Left lobe of liver (tissue), 2 donors: ENCODE results near the gene MAP7. TPM values are rescaled to one million over a fixed set of nuclear protein-coding genes. Genes with fewer than 3 reads are reported as not detected.
"Not testable (repeated sequence)": the region's sequence is repeated elsewhere in the genome, so short reads cannot be mapped to it uniquely, and the experiment has no call there.

Experiments
- ATAC-seq: fragments of 200-7000 bp; cut with Tn5 transposase; one replicate; pipeline ENCODE4 v1.9.1; 2020; ENCODE audit warnings: mild to moderate bottlenecking, moderate library complexity
- DNase-seq: peaks from one replicate; pipeline ENCODE4 v3.0.0-alpha.2; 2020; ENCODE audit warnings: low spot score
- total RNA-seq: library from RNA; stranded (reverse); gene quantifications from one replicate; pipeline ENCODE4 v1.2.1, GENCODE V29; 2021
- donor health status: DM: no; HTN: no; CAD: no; lungs with moderate emphysema.
- donor health status: DM: no; HTN: yes; CAD: no.

The MAP7 gene
- total RNA-seq, 1 donor from 2014 or later = 18.1 TPM

DNA sequence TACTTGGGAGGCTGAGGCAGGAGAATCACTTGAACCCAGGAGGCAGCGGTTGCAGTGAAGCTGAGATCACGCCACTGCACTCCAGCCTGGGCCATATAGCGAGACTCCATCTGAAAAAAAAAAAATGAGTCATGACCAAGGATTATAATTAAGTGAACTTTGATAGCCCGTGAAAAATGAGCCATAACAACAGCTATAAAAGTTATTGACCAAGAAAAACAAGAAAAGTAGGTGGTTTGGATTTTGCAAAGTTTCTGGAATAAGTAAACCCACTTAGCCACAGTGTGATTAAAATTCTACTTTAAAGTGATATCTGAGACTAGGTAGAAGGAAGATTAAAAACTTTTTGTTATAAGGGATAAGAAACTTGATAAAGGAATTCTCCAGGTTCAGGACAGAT is 234.6 kb downstream of the MAP7 start:
- ATAC-seq = no peak
- DNase-seq = no peak

DNA sequence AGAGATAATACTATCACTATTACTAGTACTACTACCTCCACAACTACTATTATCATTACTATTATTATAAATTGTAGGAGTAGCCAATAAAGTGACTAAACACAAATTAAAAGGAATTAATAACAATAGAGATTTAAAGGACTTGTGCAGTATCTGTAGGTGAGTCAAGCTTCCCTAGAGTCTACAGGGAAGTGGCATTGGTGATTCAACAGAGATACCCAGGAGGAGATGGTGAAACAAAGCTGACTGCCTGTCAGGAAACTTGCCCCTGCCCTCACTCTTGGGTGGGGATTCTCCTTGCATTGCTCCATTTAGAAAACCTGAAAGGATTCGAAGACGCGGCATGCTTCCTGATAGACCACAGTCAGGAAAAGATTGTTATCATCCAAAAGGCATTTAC is 237.2 kb downstream of the MAP7 start:
- DNase-seq (no peak), ATAC-seq (no peak)

DNA sequence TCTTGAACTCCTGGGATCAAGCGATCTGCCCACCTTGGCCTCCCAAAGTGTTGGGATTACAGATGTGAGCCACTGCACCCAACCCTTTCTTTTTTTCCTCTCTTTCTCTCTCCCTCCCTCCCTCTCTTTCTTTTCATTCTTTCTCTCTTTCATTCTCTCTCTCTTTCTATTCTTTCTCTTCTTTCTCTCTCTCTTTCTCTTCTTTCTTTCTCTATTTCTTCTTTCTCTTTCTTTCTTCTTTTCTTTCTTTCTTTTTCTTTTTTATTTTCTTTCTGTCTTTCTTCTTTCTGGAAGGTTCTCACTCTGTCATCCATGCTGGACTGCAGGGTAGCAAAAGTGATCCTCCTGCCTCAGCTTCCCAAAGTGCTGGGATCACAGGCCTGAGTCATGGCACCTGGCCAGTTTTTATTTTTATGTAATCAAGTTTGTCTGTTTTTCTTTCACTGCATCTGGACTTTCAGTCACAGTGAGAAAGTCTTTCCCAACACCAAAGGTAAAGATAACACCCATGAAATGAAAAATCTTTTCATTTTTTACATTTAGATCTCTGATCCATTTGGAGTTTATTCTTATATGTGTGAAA is 240.4 kb downstream of the MAP7 start:
- ATAC-seq = no peak
- DNase-seq = no peak

DNA sequence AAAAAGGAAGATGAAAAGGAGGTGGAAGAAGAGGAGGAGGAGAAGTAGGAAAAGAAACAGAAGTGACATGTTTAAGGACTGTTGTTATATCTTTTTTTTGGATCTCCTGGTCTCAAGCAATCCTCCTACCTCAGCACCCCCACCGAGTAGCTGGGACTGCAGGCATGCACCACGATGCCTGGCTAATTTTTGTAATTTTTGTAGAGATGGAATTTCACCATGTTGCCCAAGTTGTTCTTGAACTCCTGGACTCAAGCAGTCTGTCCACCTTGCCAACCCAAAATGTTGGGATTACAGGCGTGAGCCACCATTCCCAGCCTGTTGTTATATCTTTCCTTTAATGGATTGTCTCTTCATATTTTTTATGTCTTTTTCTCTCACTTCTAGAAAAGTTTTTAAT is 241.1 kb downstream of the MAP7 start:
- no peak for ATAC-seq
- DNase-seq = no peak

DNA sequence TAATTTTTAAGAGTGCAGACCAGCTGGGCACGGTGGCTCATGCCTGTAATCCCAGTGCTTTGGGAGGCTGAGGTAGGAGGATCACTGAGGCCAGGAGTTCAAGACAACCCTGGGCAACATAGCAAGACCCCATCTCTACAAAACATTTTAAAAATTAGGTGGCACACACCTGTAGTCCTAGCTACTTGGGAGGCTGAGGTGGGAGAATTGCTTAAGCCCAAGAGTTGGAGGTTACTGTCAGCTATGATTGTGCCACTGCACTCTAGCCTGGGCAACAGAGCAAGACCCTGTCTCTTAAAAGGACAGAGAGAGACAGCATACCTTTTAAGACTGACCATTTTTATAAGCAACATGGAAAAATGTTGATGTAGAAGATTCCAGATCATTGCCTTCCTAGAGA is 241.8 kb downstream of the MAP7 start:
- ATAC-seq, DNase-seq: not testable (repeated sequence)

DNA sequence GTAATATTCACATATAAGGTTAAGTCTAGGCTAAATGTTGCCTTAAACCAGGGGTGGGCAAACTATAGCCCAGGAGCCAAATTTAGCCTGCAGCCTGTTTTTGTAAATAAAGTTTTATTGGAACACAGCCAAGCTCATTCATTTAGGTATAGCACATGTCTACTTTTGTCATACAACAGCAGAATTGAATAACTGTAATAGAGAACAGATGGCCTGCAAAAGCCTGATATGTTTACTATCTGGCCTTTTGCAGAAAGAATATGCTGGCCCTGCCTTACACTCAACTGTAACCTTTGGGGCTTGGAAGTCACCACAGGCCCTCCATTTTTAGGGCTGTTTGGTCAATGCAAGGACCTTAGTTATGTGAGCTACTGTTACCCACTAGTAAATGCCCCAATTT is 242.9 kb downstream of the MAP7 start:
- DNase-seq = no peak
- ATAC-seq = no peak

- DNase-seq (no peak), ATAC-seq (no peak)
Measured at GRCh38 chr6:136306466-136306865, 243.8 kb downstream of the MAP7 start.

GRCh38 chr6:136304410-136304809 is 245.8 kb downstream of the MAP7 start:
- DNase-seq (no peak), ATAC-seq (no peak)

DNA sequence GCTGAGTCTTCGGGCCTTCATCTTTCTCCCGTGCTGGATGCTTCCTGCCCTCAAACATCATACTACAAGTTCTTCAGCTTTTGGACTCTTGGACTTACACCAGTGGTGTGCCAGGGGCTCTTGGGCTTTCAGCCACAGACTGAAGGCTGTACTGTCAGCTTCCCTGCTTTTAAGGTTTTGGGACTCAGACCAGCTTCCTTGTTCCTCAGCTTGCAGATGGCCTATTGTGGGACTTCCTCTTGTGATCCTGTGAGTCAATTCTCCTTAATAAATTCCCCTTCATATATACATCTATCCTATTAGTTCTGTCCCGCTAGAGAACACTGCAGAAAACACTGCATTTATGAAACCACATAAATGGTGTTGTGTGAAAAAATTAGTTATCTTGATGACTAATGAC is 246.7 kb downstream of the MAP7 start:
- DNase-seq (no peak), ATAC-seq (no peak)

- DNase-seq = no peak
- ATAC-seq = no peak
Measured at GRCh38 chr6:136294621-136295020, 255.6 kb downstream of the MAP7 start.

Other genes with a start within 250 kb of the MAP7 start
- 6.3 TPM for gene MAP3K5, start 242.1 kb upstream of the MAP7 start, total RNA-seq